IMR-90 (cell line): ENCODE data around the gene MTOR. TPM values are rescaled to one million over a fixed set of nuclear protein-coding genes. Genes with fewer than 3 reads are reported as not detected.
A peak's percentile ranks its signal among the peaks of the same experiment; 100 is the strongest.

Experiments used
- ATAC-seq: fragments of 200-7000 bp; cut with Tn5 transposase; 2 replicates; pipeline ENCODE4 v1.9.1; 2020; ENCODE audit warnings: low read depth, mild to moderate bottlenecking, moderate library complexity
- BruUV-seq: library from RNA; stranded (reverse); fragments of 400-500 nt; replicated peaks from 2 replicates; lab custom pipeline; 2021; lab: Mats Ljungman, UMichigan
- CTCF ChIA-PET: fragments of 300-600 bp; formaldehyde crosslinking; extraction: SDS; loops from one replicate; lab custom pipeline; 2021; ENCODE audit warnings: antibody characterized with exemption; lab: Yijun Ruan, JAX
- POLR2A ChIA-PET: fragments of 300-600 bp; sonication (Branson Sonifier 250); formaldehyde crosslinking; loops from one replicate; lab custom pipeline; 2022; ENCODE audit warnings: antibody characterized with exemption; ENCODE audit not compliant: unreplicated experiment; lab: Charles Lee
- DNase-seq: peaks from one replicate; pipeline ENCODE4 v3.0.0; 2013
- H2AFZ ChIP-seq: replicated peaks from 2 replicates; pipeline ENCODE3; 2013; ENCODE audit warnings: low read length, mild to moderate bottlenecking; ENCODE audit not compliant: poor library complexity
- H2AK5ac ChIP-seq: 2 replicates; pipeline ENCODE4 v1.6.1; 2013; ENCODE audit warnings: low read depth, low read length, inconsistent platforms
- H2AK9ac ChIP-seq: replicated peaks from 2 replicates; pipeline ENCODE3; 2013; ENCODE audit warnings: mild to moderate bottlenecking, low read depth, low read length, moderate library complexity; ENCODE audit not compliant: poor library complexity
- H2BK120ac ChIP-seq: 2 replicates; pipeline ENCODE4 v1.6.1; 2013; ENCODE audit warnings: low read depth, low read length, inconsistent platforms
- H2BK15ac ChIP-seq: 3 replicates; pipeline ENCODE4 v1.6.1; 2013; ENCODE audit warnings: low read depth, low read length, inconsistent platforms
- H2BK20ac ChIP-seq: 2 replicates; pipeline ENCODE4 v1.6.1; 2013; ENCODE audit warnings: low read depth, mild to moderate bottlenecking, inconsistent platforms, low read length, moderate library complexity
- H2BK5ac ChIP-seq: 2 replicates; pipeline ENCODE4 v1.6.1; 2013; ENCODE audit warnings: mild to moderate bottlenecking, low read depth, low read length, inconsistent platforms; ENCODE audit not compliant: poor library complexity, severe bottlenecking
- H3K14ac ChIP-seq: replicated peaks from 2 replicates; pipeline ENCODE4 v1.6.1; 2013; ENCODE audit warnings: low read depth, low read length, inconsistent platforms
- H3K18ac ChIP-seq: 2 replicates; pipeline ENCODE4 v1.6.1; 2013; ENCODE audit warnings: low read depth, low read length, control low read depth
- H3K23ac ChIP-seq: 2 replicates; pipeline ENCODE4 v1.6.1; 2013; ENCODE audit warnings: low read depth, low read length, inconsistent platforms
- H3K27ac ChIP-seq: 2 replicates; pipeline ENCODE4 v1.5.1; 2013; ENCODE audit warnings: mild to moderate bottlenecking, control low read depth, low read length; ENCODE audit not compliant: insufficient read depth
- H3K27me3 ChIP-seq: 2 replicates; pipeline ENCODE4 v1.6.1; 2013; ENCODE audit warnings: low read length; ENCODE audit not compliant: control insufficient read depth, insufficient read depth
- H3K36me3 ChIP-seq: 2 replicates; pipeline ENCODE4 v1.6.1; 2013; ENCODE audit warnings: low read length, mixed read lengths; ENCODE audit not compliant: control insufficient read depth, insufficient read depth
- H3K4ac ChIP-seq: 2 replicates; pipeline ENCODE4 v1.6.1; 2013; ENCODE audit warnings: low read depth, low read length, inconsistent platforms
- H3K4me1 ChIP-seq: 2 replicates; pipeline ENCODE4 v1.6.1; 2013; ENCODE audit warnings: low read length, mixed read lengths; ENCODE audit not compliant: control insufficient read depth, insufficient read depth
- H3K4me2 ChIP-seq: 2 replicates; pipeline ENCODE4 v1.6.1; 2013; ENCODE audit warnings: low read depth, mild to moderate bottlenecking, control low read depth, low read length, moderate library complexity
- H3K4me3 ChIP-seq: 2 replicates; pipeline ENCODE4 v1.5.1; 2013; ENCODE audit warnings: low read depth, mild to moderate bottlenecking, control low read depth, low read length, moderate library complexity; ENCODE audit not compliant: insufficient read depth
- H3K56ac ChIP-seq: 2 replicates; pipeline ENCODE4 v1.6.1; 2013; ENCODE audit warnings: low read length, inconsistent platforms; ENCODE audit not compliant: insufficient read depth; ENCODE audit errors: extremely low read depth
- H3K79me1 ChIP-seq, 2 experiments: 2 replicates each; pipeline ENCODE4 v1.6.1; 2013; ENCODE audit warnings: low read length in 2 of 2, inconsistent platforms in 1 of 2, low read depth in 1 of 2
- H3K9ac ChIP-seq: 2 replicates; pipeline ENCODE4 v1.6.1; 2013; ENCODE audit warnings: low read depth, low read length, control low read depth
- H3K9me1 ChIP-seq: 2 replicates; pipeline ENCODE4 v1.6.1; 2013; ENCODE audit warnings: low read length, inconsistent platforms; ENCODE audit not compliant: insufficient read depth
- H3K9me3 ChIP-seq: 2 replicates; pipeline ENCODE4 v1.6.1; 2013; ENCODE audit warnings: low read length; ENCODE audit not compliant: control insufficient read depth, insufficient read depth
- H4K20me1 ChIP-seq: 2 replicates; pipeline ENCODE4 v1.6.1; 2013; ENCODE audit warnings: low read length, inconsistent platforms; ENCODE audit not compliant: insufficient read depth
- H4K5ac ChIP-seq: 2 replicates; pipeline ENCODE4 v1.6.1; 2013; ENCODE audit warnings: mild to moderate bottlenecking, low read depth, low read length, control low read depth
- H4K8ac ChIP-seq, 2 experiments: 2 replicates each; pipeline ENCODE4 v1.6.1; 2013; ENCODE audit warnings: low read depth in 2 of 2, low read length in 2 of 2, control low read depth in 1 of 2, inconsistent platforms in 1 of 2
- H4K91ac ChIP-seq: 2 replicates; pipeline ENCODE4 v1.6.1; 2013; ENCODE audit warnings: low read depth, low read length, inconsistent platforms; ENCODE audit not compliant: insufficient read depth
- MAFK ChIP-seq: IDR thresholded peaks from 2 replicates; pipeline ENCODE4 v1.6.1; 2012; ENCODE audit warnings: low read depth, low read length, improper control_type of control experiment
- MXI1 ChIP-seq: IDR thresholded peaks from 2 replicates; pipeline ENCODE4 v1.6.1; 2012; ENCODE audit warnings: low read depth, mild to moderate bottlenecking, low read length, moderate library complexity, borderline replicate concordance
- NFE2L2 ChIP-seq: fragments of 150-350 bp; IDR thresholded peaks from 2 replicates; pipeline ENCODE4 v1.6.1; 2016; ENCODE audit warnings: low read depth, mild to moderate bottlenecking, low read length
- WGBS, 2 experiments: methylation state at CpG; one replicate each; pipeline versions ENCODE4 v1.1.5 to v1.1.7; 2013; ENCODE audit warnings: missing lambda C conversion rate in 2 of 2; ENCODE audit not compliant: insufficient read length in 1 of 2; ENCODE audit errors: extremely low coverage in 2 of 2; 5-methylcytosine and 5-hydroxymethylcytosine counted together
- dilution Hi-C: fragments of 300-500 bp; cut with HindIII; formaldehyde crosslinking; loops from one replicate; pipeline ENCODE4 v1.14.3; 2018; ENCODE audit warnings: low sequenced_read_pairs; ENCODE audit not compliant: unreplicated experiment
- in situ Hi-C: fragments of 300-500 bp; cut with MboI; formaldehyde crosslinking; loops from 3 replicates; pipeline ENCODE4 v1.14.3; 2019; ENCODE audit warnings: low sequenced_read_pairs, inconsistent platforms, mixed read lengths
- intact Hi-C: fragments of 100-400 bp; cut with micrococcal nuclease; formaldehyde crosslinking; loops from 2 replicates; pipeline ENCODE4 v1.10.0; 2022
- polyA plus RNA-seq, 3 experiments: library from polyadenylated mRNA; depleted of rRNA; stranded (reverse); fragments of >200 nt; gene quantifications; 2 replicates each; pipeline ENCODE4 v1.2.3, GENCODE V29; 2012; ENCODE audit warnings: low replicate concordance in 1 of 3
- total RNA-seq: library from RNA; depleted of rRNA; stranded (reverse); fragments of >200 nt; gene quantifications from 2 replicates; pipeline ENCODE4 v1.2.3, GENCODE V29; 2012

The MTOR gene
- total and polyA plus RNA-seq, 2 of the 4 experiments (the other 2 are of a cell fraction) = 19.2 to 36.7 TPM

DNA sequence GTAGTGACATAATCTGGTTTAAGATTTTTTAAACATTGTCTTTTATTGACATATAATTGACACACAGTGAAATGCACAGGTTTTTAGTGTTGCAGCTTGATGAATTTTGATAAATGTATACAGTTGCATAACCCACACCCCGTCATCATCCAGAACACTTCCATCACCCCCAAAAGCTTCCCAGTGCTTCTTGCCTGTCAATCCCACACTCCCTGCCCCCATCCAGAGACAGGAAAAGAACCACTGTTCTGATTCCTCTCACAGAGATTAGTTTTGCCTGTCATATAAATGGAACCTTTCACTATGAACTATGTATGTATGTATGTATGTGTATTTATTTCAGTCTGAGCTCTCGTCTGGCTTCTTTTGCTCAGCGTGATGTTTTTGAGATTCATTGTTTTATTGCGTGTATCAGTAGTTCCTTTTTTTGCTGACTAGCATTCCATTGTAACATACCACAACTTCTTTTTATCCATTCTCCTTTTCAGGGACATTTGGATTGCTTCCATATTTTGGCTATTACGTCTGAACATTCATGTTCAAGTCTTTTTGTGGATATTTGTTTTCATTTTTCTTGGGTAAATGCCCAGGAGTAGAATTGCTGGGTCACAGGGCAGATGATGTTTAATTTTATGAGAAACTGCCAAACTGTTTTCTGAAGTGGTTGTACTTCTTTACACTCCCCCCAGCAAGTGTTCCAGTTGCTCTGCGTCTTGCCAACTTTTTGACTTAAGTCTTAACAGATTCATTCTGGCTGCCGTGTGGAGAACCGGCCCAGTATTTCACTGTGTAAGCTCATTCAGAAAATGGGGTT is 19.4 kb upstream of the MTOR start:
- no peak overlapping the region for H3K56ac ChIP-seq
- DNase-seq (peak; percentile 98), ATAC-seq (peak; percentile 71)
- no peak overlapping the region for H3K9ac ChIP-seq
- H3K14ac ChIP-seq = no peak overlapping the region
- H2BK20ac ChIP-seq = no peak overlapping the region
- no peaks in the 10 kb centered on the region for H3K9me3 ChIP-seq
- no peak overlapping the region for H2BK120ac ChIP-seq
- peaks cover 12% of the 10 kb centered on the region for H3K9me1 ChIP-seq
- ChIA-PET CTCF (no interaction called here), POLR2A (no interaction called here)
- intact Hi-C loops = no loop called here
- H4K91ac ChIP-seq = no peak overlapping the region
- no peak overlapping the region for H2AK9ac ChIP-seq
- H4K8ac ChIP-seq = no peak overlapping the region
- no peak overlapping the region for H2BK15ac ChIP-seq
- H3K27ac ChIP-seq = peak overlapping the region; percentile 86; the same call in 1 of the 2 replicates
- WGBS, 2 experiments = 60% methylated on average over 2 of the region's 8 CpGs; no CpG with 5 or more reads in 1 of the 2 experiments
- H4K20me1 ChIP-seq = peaks cover 14% of the 10 kb centered on the region; the same call in 1 of the 2 replicates
- no peaks in the 10 kb centered on the region for H3K27me3 ChIP-seq
- H2AK5ac ChIP-seq = no peak overlapping the region
- H3K18ac ChIP-seq = peak overlapping the region; percentile 19; the same call in 1 of the 2 replicates
- no peak overlapping the region for H3K23ac ChIP-seq
- no TSS peak for BruUV-seq
- peak overlapping the region; percentile 64; the same call in 1 of the 2 replicates for H3K4ac ChIP-seq
- peak overlapping the region; percentile 71 for H2BK5ac ChIP-seq
- H2AFZ ChIP-seq = no peak overlapping the region
- no peak overlapping the region; the same call in 1 of the 2 replicates for H4K5ac ChIP-seq
- dilution Hi-C loops = no loop called here
- in situ Hi-C loops = no loop called here
- H3K4me2 ChIP-seq = peak overlapping the region; percentile 41
- no peak overlapping the region for H3K4me3 ChIP-seq
- H3K4me1 ChIP-seq = peaks cover 10% of the 10 kb centered on the region; the same call in 1 of the 2 replicates
- H3K79me1 ChIP-seq = peaks cover 20 to 26% of the 10 kb centered on the region in 2 experiments
- peaks cover 4% of the 10 kb centered on the region for H3K36me3 ChIP-seq
- TF ChIP-seq MAFK = peak; percentile 92
- peak; percentile 45; the same call in 1 of the 2 replicates for TF ChIP-seq NFE2L2
- TF ChIP-seq MXI1 = no peak
